Measurements from ENCODE around the gene NR1D2. TPM values are rescaled to one million over a fixed set of nuclear protein-coding genes. Genes with fewer than 3 reads are reported as not detected.

Gene NR1D2
- total RNA-seq, 2 experiments from 2014 or later, result 3.6 to 4.0 TPM

DNA sequence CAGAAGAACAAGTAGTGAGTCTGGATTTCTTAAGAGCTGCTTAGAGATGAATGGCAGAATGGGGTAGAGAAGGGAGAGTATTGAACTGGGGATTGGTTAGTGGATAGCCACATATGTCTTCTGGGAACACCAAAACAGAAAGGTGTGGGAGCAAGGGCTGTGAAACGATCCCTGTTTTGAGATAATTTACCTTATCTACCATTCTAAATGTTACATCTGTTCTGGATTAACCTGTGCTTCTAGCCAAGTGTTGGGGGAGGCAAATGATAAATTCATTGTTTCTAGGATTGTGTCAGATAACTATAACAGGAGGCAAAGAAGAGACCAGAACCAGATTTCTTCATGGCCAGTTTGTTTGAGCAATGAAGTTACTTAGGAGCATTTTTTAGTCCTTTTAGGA, 8.4 kb downstream of the NR1D2 start:
- H3K36me3 Mint-ChIP-seq (ENCODE audit: low read depth), result peaks cover 6% of the 10 kb centered on the region
- peaks cover 65% of the 10 kb centered on the region for H3K4me1 Mint-ChIP-seq (ENCODE audit: low read depth)
- ATAC-seq (no peak), DNase-seq (no peak)
- intact Hi-C loops (cut with micrococcal nuclease), result no loop called here
- H3K27me3 Mint-ChIP-seq, result no peaks in the 10 kb centered on the region
- H3K27ac Mint-ChIP-seq, result peak overlapping the region; percentile 7
- no peaks in the 10 kb centered on the region for H3K9me3 Mint-ChIP-seq
- no peak overlapping the region for H3K4me3 Mint-ChIP-seq
- TF ChIP-seq, protein P1, sequence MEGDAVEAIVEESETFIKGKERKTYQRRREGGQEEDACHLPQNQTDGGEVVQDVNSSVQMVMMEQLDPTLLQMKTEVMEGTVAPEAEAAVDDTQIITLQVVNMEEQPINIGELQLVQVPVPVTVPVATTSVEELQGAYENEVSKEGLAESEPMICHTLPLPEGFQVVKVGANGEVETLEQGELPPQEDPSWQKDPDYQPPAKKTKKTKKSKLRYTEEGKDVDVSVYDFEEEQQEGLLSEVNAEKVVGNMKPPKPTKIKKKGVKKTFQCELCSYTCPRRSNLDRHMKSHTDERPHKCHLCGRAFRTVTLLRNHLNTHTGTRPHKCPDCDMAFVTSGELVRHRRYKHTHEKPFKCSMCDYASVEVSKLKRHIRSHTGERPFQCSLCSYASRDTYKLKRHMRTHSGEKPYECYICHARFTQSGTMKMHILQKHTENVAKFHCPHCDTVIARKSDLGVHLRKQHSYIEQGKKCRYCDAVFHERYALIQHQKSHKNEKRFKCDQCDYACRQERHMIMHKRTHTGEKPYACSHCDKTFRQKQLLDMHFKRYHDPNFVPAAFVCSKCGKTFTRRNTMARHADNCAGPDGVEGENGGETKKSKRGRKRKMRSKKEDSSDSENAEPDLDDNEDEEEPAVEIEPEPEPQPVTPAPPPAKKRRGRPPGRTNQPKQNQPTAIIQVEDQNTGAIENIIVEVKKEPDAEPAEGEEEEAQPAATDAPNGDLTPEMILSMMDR (IDR thresholded peaks at IDR 0.05), result no peak
- POLR2A ChIA-PET, result interaction anchor here (1.5 kb wide), 1 partner anchor 36 kb away, joined by 6 read pairs; the partner anchor contains the start of genes NKIRAS1 and RPL15
- CTCF ChIA-PET, result interaction anchor here (1.1 kb wide), 1 partner anchor 46 kb away, joined by 3 read pairs; no protein-coding TSS in a partner anchor

DNA sequence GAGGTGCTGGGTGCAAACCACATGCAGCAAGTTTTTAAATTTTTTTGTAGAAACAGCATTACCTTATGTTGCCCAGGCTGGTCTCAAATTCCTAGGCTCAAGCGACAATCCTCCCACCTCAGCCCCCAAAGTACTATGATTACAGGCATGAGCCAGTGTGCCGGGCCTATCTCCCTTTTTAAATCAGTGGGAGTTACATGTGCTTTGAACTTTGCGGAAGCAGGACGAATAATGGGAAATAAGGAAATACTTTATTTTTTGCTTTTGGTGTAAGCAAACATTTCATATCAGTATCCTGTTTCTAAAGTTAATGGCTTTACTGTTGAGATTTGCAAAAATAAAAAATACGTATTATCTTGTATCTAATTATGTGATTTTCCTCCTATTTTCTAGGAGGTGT, 9.1 kb downstream of the NR1D2 start:
- Mint-ChIP-seq H3K27me3 (no peaks in the 10 kb centered on the region), H3K36me3 (ENCODE audit: low read depth) (peaks cover 6% of the 10 kb centered on the region), H3K9me3 (no peaks in the 10 kb centered on the region), H3K4me3 (no peak overlapping the region), H3K4me1 (ENCODE audit: low read depth) (peaks cover 65% of the 10 kb centered on the region), H3K27ac (no peak overlapping the region)
- ChIA-PET POLR2A (interaction anchor here (1.0 to 1.5 kb wide), 2 partner anchors 37 kb away, joined by 4 to 6 read pairs; partner anchors contain the start of genes NKIRAS1 and RPL15), CTCF (no interaction called here)
- ATAC-seq (no peak), DNase-seq (no peak)
- intact Hi-C loops (cut with micrococcal nuclease), result no loop called here
- TF ChIP-seq, protein P1 (IDR thresholded peaks at IDR 0.05), result no peak

DNA sequence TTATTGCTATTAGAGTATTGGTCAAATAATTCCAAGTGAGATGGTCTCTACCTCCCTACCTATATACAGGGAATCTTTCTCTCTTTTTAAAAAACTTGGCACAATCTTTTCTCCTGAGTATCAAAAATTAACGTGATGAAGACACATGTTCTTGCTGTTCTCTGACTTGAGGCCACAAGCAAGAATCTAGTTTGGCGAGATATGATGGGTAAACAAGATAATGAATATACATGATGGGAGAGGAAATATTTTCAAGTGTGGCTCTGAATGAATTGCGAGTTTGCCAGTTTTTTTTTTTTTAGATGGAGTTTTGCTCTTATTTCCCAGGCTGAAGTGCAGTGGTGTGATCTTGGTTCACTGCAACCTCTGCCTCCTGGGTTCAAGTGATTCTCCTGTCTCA, 11.6 kb downstream of the NR1D2 start:
- intact Hi-C loops (cut with micrococcal nuclease), result no loop called here
- Mint-ChIP-seq H3K27ac (no peak overlapping the region), H3K4me1 (ENCODE audit: low read depth) (peaks cover 49% of the 10 kb centered on the region), H3K36me3 (ENCODE audit: low read depth) (peaks cover 6% of the 10 kb centered on the region), H3K27me3 (no peaks in the 10 kb centered on the region), H3K9me3 (no peaks in the 10 kb centered on the region), H3K4me3 (no peak overlapping the region)
- CTCF ChIA-PET, result no interaction called here
- TF ChIP-seq, protein P1 (IDR thresholded peaks at IDR 0.05), result no peak
- POLR2A ChIA-PET, result no interaction called here
- ATAC-seq (no peak), DNase-seq (no peak)

DNA sequence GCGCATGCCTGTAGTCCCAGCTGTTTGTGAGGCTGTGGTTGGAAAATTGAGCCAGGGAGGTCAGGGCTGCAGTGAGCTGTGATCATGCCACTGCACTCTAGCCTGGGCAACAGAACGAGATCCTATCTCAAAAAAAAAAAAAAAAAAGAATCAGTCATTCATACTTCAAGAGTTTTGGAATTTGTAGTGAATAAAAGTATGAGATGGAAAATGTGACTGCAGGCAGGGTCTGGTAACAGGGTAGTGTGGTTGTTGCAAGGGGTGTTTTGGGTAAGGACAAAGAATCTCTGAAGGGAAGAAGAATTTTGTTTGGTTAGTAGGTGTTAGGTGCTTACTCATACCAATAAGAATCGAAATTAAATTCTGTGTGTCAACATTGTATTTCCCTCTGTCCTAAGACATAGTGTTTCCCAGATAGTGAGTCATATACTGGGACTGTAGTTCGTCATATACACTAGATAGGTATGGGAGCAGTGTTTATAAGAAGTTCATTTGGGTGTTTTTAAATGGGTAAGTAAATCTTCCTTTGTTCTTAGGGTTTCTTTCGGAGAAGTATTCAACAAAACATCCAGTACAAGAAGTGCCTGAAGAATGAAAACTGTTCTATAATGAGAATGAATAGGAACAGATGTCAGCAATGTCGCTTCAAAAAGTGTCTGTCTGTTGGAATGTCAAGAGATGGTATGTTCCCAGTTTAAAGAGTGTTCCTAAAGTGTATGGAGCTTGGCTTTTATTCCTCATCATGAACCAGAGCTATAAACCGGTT, 14.2 kb downstream of the NR1D2 start:
- POLR2A ChIA-PET, result interaction anchor here (1.4 to 1.5 kb wide), 2 partner anchors 42 to 43 kb away, joined by 4 to 5 read pairs; partner anchors contain the start of genes NKIRAS1 and RPL15
- peak; percentile 85 for ATAC-seq
- Mint-ChIP-seq H3K9me3 (no peaks in the 10 kb centered on the region), H3K4me1 (ENCODE audit: low read depth) (peaks cover 30% of the 10 kb centered on the region), H3K27ac (peak overlapping the region; percentile 63), H3K27me3 (no peaks in the 10 kb centered on the region), H3K4me3 (no peak overlapping the region), H3K36me3 (ENCODE audit: low read depth) (peaks cover 12% of the 10 kb centered on the region)
- CTCF ChIA-PET, result no interaction called here
- intact Hi-C loops (cut with micrococcal nuclease), result no loop called here
- TF ChIP-seq, protein P1 (IDR thresholded peaks at IDR 0.05), result no peak
- DNase-seq, result peak; percentile 40

DNA sequence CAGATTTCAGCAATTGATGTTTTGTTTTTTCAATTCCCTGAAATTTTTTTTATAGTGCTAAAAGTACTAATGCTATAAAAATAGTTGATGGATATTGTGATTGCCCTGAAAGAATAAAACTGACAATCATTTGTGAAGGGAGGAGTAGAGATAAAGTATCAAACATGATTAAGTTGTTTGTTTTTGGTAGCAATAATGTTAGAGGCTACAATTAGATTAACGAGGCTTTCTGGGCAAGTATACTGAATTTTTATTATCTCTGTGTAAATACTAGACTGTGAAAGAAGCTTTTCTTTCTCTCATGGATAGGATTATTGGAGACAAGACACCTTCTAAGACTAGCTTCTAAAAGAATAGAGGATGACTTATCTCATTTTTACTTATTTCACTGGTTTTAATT, 15.6 kb downstream of the NR1D2 start:
- ChIA-PET POLR2A (interaction anchor here (1.0 to 1.5 kb wide), 2 partner anchors 15 to 44 kb away, joined by 4 to 5 read pairs; partner anchors contain the start of genes NKIRAS1 and RPL15), CTCF (interaction anchor here (1.3 kb wide), 1 partner anchor 10 kb away, joined by 3 read pairs; no protein-coding TSS in a partner anchor)
- intact Hi-C loops (cut with micrococcal nuclease), result no loop called here
- no peak overlapping the region for H3K4me3 Mint-ChIP-seq
- ATAC-seq, result no peak
- H3K36me3 Mint-ChIP-seq (ENCODE audit: low read depth), result peaks cover 11% of the 10 kb centered on the region
- H3K9me3 Mint-ChIP-seq, result no peaks in the 10 kb centered on the region
- DNase-seq, result no peak
- H3K4me1 Mint-ChIP-seq (ENCODE audit: low read depth), result peaks cover 27% of the 10 kb centered on the region
- TF ChIP-seq, protein P1 (IDR thresholded peaks at IDR 0.05), result no peak
- no peaks in the 10 kb centered on the region for H3K27me3 Mint-ChIP-seq
- H3K27ac Mint-ChIP-seq, result no peak overlapping the region

All from activated CD8-positive, alpha-beta T cell treated with anti-CD3 and anti-CD28 coated beads for 36 hours (primary cell).